Gastrocnemius medialis (tissue), 4 donors: ENCODE results near the gene TMEM39B.

ENCODE experiments used
- POLR2A ChIP-seq, 2 donors: fragments of 450-650 bp; IDR thresholded peaks; one replicate each; pipeline ENCODE4 v1.6.1; 2017; ENCODE audit warnings: antibody characterized with exemption in 2 of 2, mild to moderate bottlenecking in 2 of 2, moderate library complexity in 2 of 2
- TF ChIP-seq, protein P1 (sequence below), 5 experiments: fragments of 450-650 bp in 3 of 5; fragments of 200-600 bp in 2 of 5; sonication (generic) in 2 of 5; IDR thresholded peaks in 4 of 5; conservative IDR thresholded peaks in 1 of 5; 1 replicate in 4 of 5; 2 replicates in 1 of 5; pipeline ENCODE4 v1.5.1; 2016 to 2019; ENCODE audit warnings: antibody characterized with exemption in 5 of 5, mild to moderate bottlenecking in 3 of 5, moderate library complexity in 3 of 5

DNA sequence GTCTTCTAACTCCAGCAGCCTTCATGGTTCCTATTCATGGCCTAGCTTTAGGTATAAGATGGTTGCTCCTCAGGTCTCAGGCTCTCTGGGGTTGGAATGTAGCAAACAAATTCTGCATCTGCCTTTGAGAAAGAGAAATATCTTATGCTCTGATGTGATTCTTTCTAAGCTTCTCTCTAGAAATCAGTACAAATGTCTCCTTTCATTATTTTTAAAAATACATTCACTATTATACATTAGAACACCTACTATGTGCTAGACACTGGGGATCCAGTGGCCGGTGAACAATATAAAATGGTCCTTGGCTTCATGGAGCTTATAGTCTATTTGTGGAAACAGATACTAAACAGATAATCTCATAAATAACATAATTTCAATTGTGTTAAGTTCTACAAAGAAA lies 16.1 kb upstream of the TMEM39B start:
- no peak for TF ChIP-seq POLR2A (IDR thresholded peaks at IDR 0.05)
- TF ChIP-seq, protein P1, sequence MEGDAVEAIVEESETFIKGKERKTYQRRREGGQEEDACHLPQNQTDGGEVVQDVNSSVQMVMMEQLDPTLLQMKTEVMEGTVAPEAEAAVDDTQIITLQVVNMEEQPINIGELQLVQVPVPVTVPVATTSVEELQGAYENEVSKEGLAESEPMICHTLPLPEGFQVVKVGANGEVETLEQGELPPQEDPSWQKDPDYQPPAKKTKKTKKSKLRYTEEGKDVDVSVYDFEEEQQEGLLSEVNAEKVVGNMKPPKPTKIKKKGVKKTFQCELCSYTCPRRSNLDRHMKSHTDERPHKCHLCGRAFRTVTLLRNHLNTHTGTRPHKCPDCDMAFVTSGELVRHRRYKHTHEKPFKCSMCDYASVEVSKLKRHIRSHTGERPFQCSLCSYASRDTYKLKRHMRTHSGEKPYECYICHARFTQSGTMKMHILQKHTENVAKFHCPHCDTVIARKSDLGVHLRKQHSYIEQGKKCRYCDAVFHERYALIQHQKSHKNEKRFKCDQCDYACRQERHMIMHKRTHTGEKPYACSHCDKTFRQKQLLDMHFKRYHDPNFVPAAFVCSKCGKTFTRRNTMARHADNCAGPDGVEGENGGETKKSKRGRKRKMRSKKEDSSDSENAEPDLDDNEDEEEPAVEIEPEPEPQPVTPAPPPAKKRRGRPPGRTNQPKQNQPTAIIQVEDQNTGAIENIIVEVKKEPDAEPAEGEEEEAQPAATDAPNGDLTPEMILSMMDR (IDR thresholded peaks at IDR 0.05 in 4 of 5, conservative IDR thresholded peaks at IDR 0.05 in 1 of 5) = no peak
